Measurements from ENCODE around the gene SLC22A5. TPM values are rescaled to one million over a fixed set of nuclear protein-coding genes. Genes with fewer than 3 reads are reported as not detected.
"Not testable (repeated sequence)": the region's sequence is repeated elsewhere in the genome, so short reads cannot be mapped to it uniquely, and the experiment has no call there.

The SLC22A5 gene
- total RNA-seq, 1 experiment from 2014 or later = 3.6 TPM

- TF ChIP-seq RELA (CRISPR knock-in tag; IDR thresholded peaks at IDR 0.05; ENCODE audit: borderline replicate concordance) (no peak), USF2 (CRISPR knock-in tag; IDR thresholded peaks at IDR 0.05) (no peak), CREM (CRISPR knock-in tag; IDR thresholded peaks at IDR 0.05) (no peak), TP53 (CRISPR knock-in tag; IDR thresholded peaks at IDR 0.05) (no peak), ZNF219 (CRISPR knock-in tag; IDR thresholded peaks at IDR 0.05; ENCODE audit: borderline replicate concordance) (no peak), ARID4B (CRISPR knock-in tag; IDR thresholded peaks at IDR 0.05; ENCODE audit: borderline replicate concordance) (no peak), MYBL2 (CRISPR knock-in tag; IDR thresholded peaks at IDR 0.05) (no peak), EMX1 (CRISPR knock-in tag; IDR thresholded peaks at IDR 0.05) (no peak), ATF6 (CRISPR knock-in tag; IDR thresholded peaks at IDR 0.05) (no peak), CDX4 (CRISPR knock-in tag; IDR thresholded peaks at IDR 0.05; ENCODE audit: borderline replicate concordance) (no peak), SMAD3 (CRISPR knock-in tag; IDR thresholded peaks at IDR 0.05; ENCODE audit: borderline replicate concordance) (no peak), IRF2 (CRISPR knock-in tag; IDR thresholded peaks at IDR 0.05; ENCODE audit: borderline replicate concordance, low read depth) (no peak), TCF7 (CRISPR knock-in tag; IDR thresholded peaks at IDR 0.05; ENCODE audit: low read depth) (no peak), ZSCAN18 (CRISPR knock-in tag; IDR thresholded peaks at IDR 0.05) (no peak), FOXP4 (CRISPR knock-in tag; IDR thresholded peaks at IDR 0.05) (no peak), MXD4 (CRISPR knock-in tag; IDR thresholded peaks at IDR 0.05; ENCODE audit: borderline replicate concordance) (no peak), GRHL2 (CRISPR knock-in tag; IDR thresholded peaks at IDR 0.05; ENCODE audit: insufficient replicate concordance, severe bottlenecking) (no peak), E2F1 (CRISPR knock-in tag; IDR thresholded peaks at IDR 0.05) (no peak), RORB (CRISPR knock-in tag; IDR thresholded peaks at IDR 0.05) (no peak), TEAD1 (CRISPR knock-in tag; IDR thresholded peaks at IDR 0.05) (no peak)
- Mint-ChIP-seq H3K4me3 (no peak overlapping the region), H3K4me1 (no peaks in the 10 kb centered on the region), H3K36me3 (no peaks in the 10 kb centered on the region), H3K27ac (no peak overlapping the region), H3K27me3 (ENCODE audit: low read depth) (peaks cover 10% of the 10 kb centered on the region), H3K9me3 (no peaks in the 10 kb centered on the region)
- ChIA-PET CTCF (no interaction called here), POLR2A (no interaction called here)
- no peak for ATAC-seq
- DNase-seq (ENCODE audit: low spot score) = no peak
Observed at GRCh38 chr5:132397224-132397623, 27.7 kb downstream of the SLC22A5 start.

GRCh38 chr5:132397936-132398675, 28.6 kb downstream of the SLC22A5 start:
- POLR2A ChIA-PET; H3K9me3 Mint-ChIP-seq; H3K36me3 Mint-ChIP-seq; ATAC-seq; DNase-seq (ENCODE audit: low spot score); H3K4me3 Mint-ChIP-seq; H3K4me1 Mint-ChIP-seq; H3K27ac Mint-ChIP-seq: not testable (repeated sequence)
- peaks cover 15% of the 10 kb centered on the region for H3K27me3 Mint-ChIP-seq (ENCODE audit: low read depth)
- CTCF ChIA-PET = interaction anchor here (0.9 to 1.8 kb wide), 4 partner anchors 98 to 425 kb away, joined by 3 to 5 read pairs (median 4); no protein-coding TSS in a partner anchor

All from WTC11 (cell line).